ENCODE results near the gene LYAR. TPM values are rescaled to one million over a fixed set of nuclear protein-coding genes. Genes with fewer than 3 reads are reported as not detected.

LYAR gene
- total RNA-seq, 1 donor from 2014 or later: 15.9 TPM

DNA sequence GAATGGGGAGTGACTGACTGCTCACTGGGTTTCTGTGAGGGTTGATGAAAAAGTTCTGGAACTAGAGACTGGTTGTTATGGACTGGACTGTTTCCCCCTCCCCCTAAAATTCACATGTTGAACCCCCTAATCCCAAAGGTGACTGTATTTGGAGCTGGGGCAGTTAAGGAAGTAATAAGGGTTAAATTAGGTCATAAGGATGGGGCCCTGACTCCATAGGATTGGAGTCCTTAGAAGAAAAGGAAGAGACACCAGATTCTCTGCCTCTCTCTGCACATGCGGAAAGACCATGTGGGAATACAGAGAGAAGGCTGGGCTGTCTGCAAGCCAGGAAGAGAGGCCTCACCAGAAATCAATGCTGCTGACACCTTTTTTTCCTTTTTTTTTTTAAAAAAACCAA is 38.3 kb upstream of the LYAR start:
- POLR2A ChIA-PET: no interaction called here
- H3K36me3 Mint-ChIP-seq (ENCODE audit: low read depth): peaks cover 2% of the 10 kb centered on the region
- peaks cover 2% of the 10 kb centered on the region for H3K9me3 Mint-ChIP-seq
- DNase-seq (no peak), ATAC-seq (ENCODE audit: low read depth) (no peak)
- no peak overlapping the region for H3K27ac Mint-ChIP-seq
- intact Hi-C loops (cut with micrococcal nuclease): no loop called here
- CTCF ChIA-PET: no interaction called here
- H3K27me3 Mint-ChIP-seq: no peaks in the 10 kb centered on the region
- TF ChIP-seq, protein P1, sequence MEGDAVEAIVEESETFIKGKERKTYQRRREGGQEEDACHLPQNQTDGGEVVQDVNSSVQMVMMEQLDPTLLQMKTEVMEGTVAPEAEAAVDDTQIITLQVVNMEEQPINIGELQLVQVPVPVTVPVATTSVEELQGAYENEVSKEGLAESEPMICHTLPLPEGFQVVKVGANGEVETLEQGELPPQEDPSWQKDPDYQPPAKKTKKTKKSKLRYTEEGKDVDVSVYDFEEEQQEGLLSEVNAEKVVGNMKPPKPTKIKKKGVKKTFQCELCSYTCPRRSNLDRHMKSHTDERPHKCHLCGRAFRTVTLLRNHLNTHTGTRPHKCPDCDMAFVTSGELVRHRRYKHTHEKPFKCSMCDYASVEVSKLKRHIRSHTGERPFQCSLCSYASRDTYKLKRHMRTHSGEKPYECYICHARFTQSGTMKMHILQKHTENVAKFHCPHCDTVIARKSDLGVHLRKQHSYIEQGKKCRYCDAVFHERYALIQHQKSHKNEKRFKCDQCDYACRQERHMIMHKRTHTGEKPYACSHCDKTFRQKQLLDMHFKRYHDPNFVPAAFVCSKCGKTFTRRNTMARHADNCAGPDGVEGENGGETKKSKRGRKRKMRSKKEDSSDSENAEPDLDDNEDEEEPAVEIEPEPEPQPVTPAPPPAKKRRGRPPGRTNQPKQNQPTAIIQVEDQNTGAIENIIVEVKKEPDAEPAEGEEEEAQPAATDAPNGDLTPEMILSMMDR (IDR thresholded peaks at IDR 0.05): no peak
- H3K4me3 Mint-ChIP-seq: no peak overlapping the region
- no peaks in the 10 kb centered on the region for H3K4me1 Mint-ChIP-seq

GRCh38 chr4:4327652-4328121 is 37.7 kb upstream of the LYAR start:
- no peak for ATAC-seq (ENCODE audit: low read depth)
- DNase-seq: no peak
- CTCF ChIA-PET: no interaction called here

GRCh38 chr4:4326166-4326565 is 36.2 kb upstream of the LYAR start:
- Mint-ChIP-seq H3K27me3 (no peaks in the 10 kb centered on the region), H3K27ac (no peak overlapping the region), H3K4me3 (no peak overlapping the region), H3K36me3 (ENCODE audit: low read depth) (peaks cover 19% of the 10 kb centered on the region), H3K4me1 (no peaks in the 10 kb centered on the region), H3K9me3 (peaks cover 2% of the 10 kb centered on the region)
- DNase-seq (peak; percentile 0), ATAC-seq (ENCODE audit: low read depth) (no peak)
- CTCF ChIA-PET: no interaction called here
- intact Hi-C loops (cut with micrococcal nuclease): no loop called here
- POLR2A ChIA-PET: no interaction called here
- TF ChIP-seq, protein P1 (IDR thresholded peaks at IDR 0.05): no peak

More at GRCh38 chr4:4327652-4328121, 37.7 kb upstream of the LYAR start:
- TF ChIP-seq, protein P1 (IDR thresholded peaks at IDR 0.05): no peak
- no peak overlapping the region for H3K4me3 Mint-ChIP-seq
- no peaks in the 10 kb centered on the region for H3K27me3 Mint-ChIP-seq
- peaks cover 2% of the 10 kb centered on the region for H3K9me3 Mint-ChIP-seq
- POLR2A ChIA-PET: no interaction called here
- H3K36me3 Mint-ChIP-seq (ENCODE audit: low read depth): peaks cover 6% of the 10 kb centered on the region
- H3K27ac Mint-ChIP-seq: no peak overlapping the region
- intact Hi-C loops (cut with micrococcal nuclease): no loop called here
- no peaks in the 10 kb centered on the region for H3K4me1 Mint-ChIP-seq

- Mint-ChIP-seq H3K36me3 (ENCODE audit: low read depth) (peaks cover 27% of the 10 kb centered on the region), H3K4me1 (no peaks in the 10 kb centered on the region), H3K9me3 (peaks cover 2% of the 10 kb centered on the region), H3K27me3 (no peaks in the 10 kb centered on the region), H3K4me3 (no peak overlapping the region), H3K27ac (no peak overlapping the region)
- DNase-seq (no peak), ATAC-seq (ENCODE audit: low read depth) (no peak)
- intact Hi-C loops (cut with micrococcal nuclease): no loop called here
- CTCF ChIA-PET: no interaction called here
- POLR2A ChIA-PET: no interaction called here
- TF ChIP-seq, protein P1 (IDR thresholded peaks at IDR 0.05): no peak
These were observed 35.4 kb upstream of the LYAR start for GRCh38 chr4:4325321-4325720.

DNA sequence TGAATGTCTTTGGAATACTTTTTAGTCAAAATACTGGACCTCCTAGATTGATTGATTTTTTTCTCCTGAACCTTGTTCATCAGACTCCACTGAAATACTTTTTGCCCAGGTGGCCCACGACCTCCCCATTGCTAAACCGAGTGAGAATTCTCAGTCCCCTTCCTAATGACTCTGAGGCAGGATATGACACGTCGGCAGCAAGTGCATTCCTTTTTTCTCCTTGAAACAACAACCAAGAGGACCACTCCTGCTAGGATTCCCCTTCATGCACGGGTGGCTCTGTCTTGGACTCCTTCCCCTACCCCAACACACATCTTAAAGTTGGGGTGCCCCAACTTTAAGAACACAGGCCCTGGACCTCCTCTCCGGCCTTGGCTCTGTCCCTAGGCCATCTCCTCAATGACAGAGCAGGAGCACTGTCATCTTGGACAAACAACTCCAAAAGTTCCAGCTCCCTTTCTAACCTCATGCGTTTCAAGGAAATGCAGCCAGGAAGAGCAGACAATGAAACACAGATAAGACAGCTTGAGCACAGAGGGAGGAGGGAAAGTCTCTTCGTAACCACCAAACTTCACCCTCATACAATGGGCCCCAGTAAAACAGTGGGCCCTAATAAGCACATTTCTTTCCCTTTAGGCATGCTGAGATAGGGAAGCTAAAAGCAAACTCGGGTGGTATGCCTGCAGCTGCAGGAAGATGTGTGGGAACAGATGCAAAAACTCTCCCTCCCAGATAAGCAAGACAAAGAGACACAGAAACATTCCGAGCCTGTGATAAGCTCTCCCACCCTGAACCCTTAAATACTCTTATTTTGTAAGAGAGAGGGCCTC is 34.0 kb upstream of the LYAR start:
- ATAC-seq (ENCODE audit: low read depth) (no peak), DNase-seq (no peak)
- Mint-ChIP-seq H3K36me3 (ENCODE audit: low read depth) (peaks cover 33% of the 10 kb centered on the region), H3K27me3 (no peaks in the 10 kb centered on the region), H3K4me1 (no peaks in the 10 kb centered on the region), H3K9me3 (no peaks in the 10 kb centered on the region), H3K4me3 (no peak overlapping the region), H3K27ac (no peak overlapping the region)
- intact Hi-C loops (cut with micrococcal nuclease): no loop called here
- TF ChIP-seq, protein P1 (IDR thresholded peaks at IDR 0.05): no peak
- ChIA-PET CTCF (no interaction called here), POLR2A (no interaction called here)
